Smooth muscle cell of the brain vasculature (primary cell): ENCODE data around the gene B3GALNT2.

Source experiments
- DNase-seq: peaks from one replicate; pipeline ENCODE4 v3.0.0-alpha.2; 2012; ENCODE audit warnings: low read depth, low spot score

Gene B3GALNT2

GRCh38 chr1:235454021-235454420 lies 50.2 kb downstream of the B3GALNT2 start:
- no peak for DNase-seq

GRCh38 chr1:235450886-235451483 lies 53.3 kb downstream of the B3GALNT2 start:
- no peak for DNase-seq

GRCh38 chr1:235450433-235450832 lies 53.8 kb downstream of the B3GALNT2 start:
- no peak for DNase-seq

GRCh38 chr1:235448616-235449015 lies 55.6 kb downstream of the B3GALNT2 start:
- no peak for DNase-seq

- peak; percentile 9 for DNase-seq
Measured at GRCh38 chr1:235442788-235443429, 61.3 kb downstream of the B3GALNT2 start.

GRCh38 chr1:235441159-235441685 lies 63.0 kb downstream of the B3GALNT2 start:
- DNase-seq: no peak

GRCh38 chr1:235434001-235434400 lies 70.3 kb downstream of the B3GALNT2 start:
- no peak for DNase-seq

GRCh38 chr1:235430991-235431390 lies 73.3 kb downstream of the B3GALNT2 start:
- no peak for DNase-seq

GRCh38 chr1:235429143-235429542 lies 75.1 kb downstream of the B3GALNT2 start:
- no peak for DNase-seq

- no peak for DNase-seq
Measured at GRCh38 chr1:235427447-235427846, 76.8 kb downstream of the B3GALNT2 start.

- no peak for DNase-seq
Measured at GRCh38 chr1:235426680-235427079, 77.6 kb downstream of the B3GALNT2 start.

GRCh38 chr1:235426143-235426542 lies 78.1 kb downstream of the B3GALNT2 start:
- no peak for DNase-seq

- no peak for DNase-seq
Measured at GRCh38 chr1:235425357-235425756, 78.9 kb downstream of the B3GALNT2 start.

GRCh38 chr1:235424092-235424491 lies 80.2 kb downstream of the B3GALNT2 start:
- DNase-seq: no peak

GRCh38 chr1:235423214-235423652 lies 81.0 kb downstream of the B3GALNT2 start:
- no peak for DNase-seq

- no peak for DNase-seq
Measured at GRCh38 chr1:235421751-235422150, 82.5 kb downstream of the B3GALNT2 start.

GRCh38 chr1:235417086-235417697 lies 87.1 kb downstream of the B3GALNT2 start:
- DNase-seq: peak; percentile 61

GRCh38 chr1:235416662-235417049 lies 87.6 kb downstream of the B3GALNT2 start:
- DNase-seq: no peak

GRCh38 chr1:235415008-235415904 lies 89.0 kb downstream of the B3GALNT2 start:
- DNase-seq: peak; percentile 52

- no peak for DNase-seq
Measured at GRCh38 chr1:235411489-235412486, 92.5 kb downstream of the B3GALNT2 start.

GRCh38 chr1:235410467-235410866 lies 93.8 kb downstream of the B3GALNT2 start:
- DNase-seq: no peak
